GM21381 (cell line): ENCODE data around the gene ELP2.
A peak's percentile ranks its signal among the peaks of the same experiment; 100 is the strongest.

Experiments used
- ATAC-seq: cut with Tn5 transposase; IDR thresholded peaks from one replicate; pipeline ENCODE4 v1.9.1; 2021; ENCODE audit warnings: mild to moderate bottlenecking, moderate library complexity; ENCODE audit not compliant: unreplicated experiment

ELP2 gene

GRCh38 chr18:36120297-36120696, 9.4 kb upstream of the ELP2 start:
- no peak for ATAC-seq

- no peak for ATAC-seq
Measured at GRCh38 chr18:36124841-36125240, 4.9 kb upstream of the ELP2 start.

GRCh38 chr18:36126668-36127067, 3.0 kb upstream of the ELP2 start:
- no peak for ATAC-seq

GRCh38 chr18:36127836-36128529, 1.7 kb upstream of the ELP2 start:
- ATAC-seq = no peak

- ATAC-seq = no peak
Measured at GRCh38 chr18:36128530-36128870, 1.2 kb upstream of the ELP2 start.

GRCh38 chr18:36128907-36129299, 796 bp upstream of the ELP2 start:
- ATAC-seq = peak; percentile 19

- ATAC-seq = peak; percentile 15
Measured at GRCh38 chr18:36130039-36130831, 536 bp downstream of the ELP2 start.

GRCh38 chr18:36130883-36131653, 1.4 kb downstream of the ELP2 start:
- ATAC-seq = no peak

- no peak for ATAC-seq
Measured at GRCh38 chr18:36131692-36132483, 2.2 kb downstream of the ELP2 start.

- ATAC-seq = no peak
Measured at GRCh38 chr18:36132756-36133155, 3.1 kb downstream of the ELP2 start.

- no peak for ATAC-seq
Measured at GRCh38 chr18:36135264-36135663, 5.6 kb downstream of the ELP2 start.

- no peak for ATAC-seq
Measured at GRCh38 chr18:36139245-36139644, 9.5 kb downstream of the ELP2 start.

- no peak for ATAC-seq
Measured at GRCh38 chr18:36141576-36141975, 11.9 kb downstream of the ELP2 start.

GRCh38 chr18:36142751-36143150, 13.1 kb downstream of the ELP2 start:
- no peak for ATAC-seq

- ATAC-seq = no peak
Measured at GRCh38 chr18:36143391-36143790, 13.7 kb downstream of the ELP2 start.

GRCh38 chr18:36149514-36150289, 20.0 kb downstream of the ELP2 start:
- ATAC-seq = peak; percentile 93

GRCh38 chr18:36152781-36153180, 23.1 kb downstream of the ELP2 start:
- ATAC-seq = no peak

GRCh38 chr18:36153203-36153602, 23.5 kb downstream of the ELP2 start:
- ATAC-seq = no peak

GRCh38 chr18:36153771-36154170, 24.1 kb downstream of the ELP2 start:
- ATAC-seq = no peak
